ENCODE results near the gene MCF2L2. TPM values are rescaled to one million over a fixed set of nuclear protein-coding genes. Genes with fewer than 3 reads are reported as not detected.
"Not testable (repeated sequence)": the region's sequence is repeated elsewhere in the genome, so short reads cannot be mapped to it uniquely, and the experiment has no call there.

Gene MCF2L2
- total and polyA plus RNA-seq, 2 of the 13 experiments (the other 11 are each of a cell fraction or from before 2014, with no cell fraction given) = not detected

GRCh38 chr3:183230251-183230650, 198.2 kb downstream of the MCF2L2 start:
- H3K9me3 ChIP-seq (ENCODE audit: low read length); H3K4me1 ChIP-seq (ENCODE audit: insufficient read depth, low read length); H3K4me3 ChIP-seq (replicated peaks in 1 of 3; ENCODE audit: insufficient read depth in 1 of 3, low read depth in 2 of 3, low read length in 3 of 3); ATAC-seq; H3K9ac ChIP-seq (ENCODE audit: insufficient read depth, low read depth, low read length); H3K79me2 ChIP-seq (ENCODE audit: insufficient read depth, low read length); CTCF ChIA-PET (ENCODE audit: low intra/inter-chr PET ratio, low total read pairs); FAIRE-seq; POLR2A ChIA-PET; in situ Hi-C loops (cut with HindIII; ENCODE audit: extremely low pct_ligation_motif_present, low pct_unique_long_range_greater_than_20kb); H3K36me3 ChIP-seq (replicated peaks in 1 of 2; ENCODE audit: control insufficient read depth in 1 of 2, insufficient read depth in 2 of 2, low read length in 2 of 2); H2AFZ ChIP-seq (ENCODE audit: low read length); H4K20me1 ChIP-seq (ENCODE audit: insufficient read depth, low read length); H3K27me3 ChIP-seq (ENCODE audit: control insufficient read depth in 1 of 2, insufficient read depth in 2 of 2, low read length in 2 of 2); H3K27ac ChIP-seq (ENCODE audit: extremely low read length, insufficient read depth, low read length); intact Hi-C loops (cut with micrococcal nuclease; ENCODE audit: unreplicated experiment); BruUV-seq (replicated peaks); DNase-seq (ENCODE audit: low spot score); H3K4me2 ChIP-seq (ENCODE audit: low read depth, low read length): not testable (repeated sequence)
- WGBS (ENCODE audit: low lambda C conversion rate) = 45% methylated on average over 8 of the region's 8 CpGs
- TF ChIP-seq MAFK (conservative IDR thresholded peaks at IDR 0.05 in 1 of 2, IDR thresholded peaks at IDR 0.05 in 1 of 2; ENCODE audit: low read length in 2 of 2) (peak in 1 of 2 experiments; percentile 55; a peak in 2 of 4 replicates), MAFF (IDR thresholded peaks at IDR 0.05; ENCODE audit: low read depth, low read length) (peak; percentile 31; the same call in 1 of the 2 replicates)

DNA sequence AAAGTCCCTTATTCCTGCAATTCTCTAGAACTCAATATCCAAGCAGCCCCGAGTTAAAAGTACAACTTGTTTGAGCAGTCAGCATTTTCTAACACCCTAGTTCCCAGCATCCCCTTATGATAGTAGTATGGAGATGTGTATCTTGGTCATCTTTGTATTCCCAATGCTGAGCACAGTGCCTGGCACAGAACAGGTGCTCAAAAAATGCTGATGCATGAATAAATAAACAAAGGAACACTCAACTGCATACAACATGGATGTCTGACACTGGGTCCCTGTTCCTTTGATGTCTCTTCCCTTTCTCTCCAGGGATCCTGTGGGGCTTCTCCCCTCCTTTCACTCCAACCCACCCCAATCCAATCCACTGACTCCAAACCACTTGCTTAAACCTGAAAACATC, 199.2 kb downstream of the MCF2L2 start:
- peak; percentile 88 for TF ChIP-seq MAFF (IDR thresholded peaks at IDR 0.05; ENCODE audit: low read depth, low read length)
- peak; percentile 88 to 90 for TF ChIP-seq MAFK (conservative IDR thresholded peaks at IDR 0.05 in 1 of 2, IDR thresholded peaks at IDR 0.05 in 1 of 2; ENCODE audit: low read length in 2 of 2)
- TF ChIP-seq, protein P1, sequence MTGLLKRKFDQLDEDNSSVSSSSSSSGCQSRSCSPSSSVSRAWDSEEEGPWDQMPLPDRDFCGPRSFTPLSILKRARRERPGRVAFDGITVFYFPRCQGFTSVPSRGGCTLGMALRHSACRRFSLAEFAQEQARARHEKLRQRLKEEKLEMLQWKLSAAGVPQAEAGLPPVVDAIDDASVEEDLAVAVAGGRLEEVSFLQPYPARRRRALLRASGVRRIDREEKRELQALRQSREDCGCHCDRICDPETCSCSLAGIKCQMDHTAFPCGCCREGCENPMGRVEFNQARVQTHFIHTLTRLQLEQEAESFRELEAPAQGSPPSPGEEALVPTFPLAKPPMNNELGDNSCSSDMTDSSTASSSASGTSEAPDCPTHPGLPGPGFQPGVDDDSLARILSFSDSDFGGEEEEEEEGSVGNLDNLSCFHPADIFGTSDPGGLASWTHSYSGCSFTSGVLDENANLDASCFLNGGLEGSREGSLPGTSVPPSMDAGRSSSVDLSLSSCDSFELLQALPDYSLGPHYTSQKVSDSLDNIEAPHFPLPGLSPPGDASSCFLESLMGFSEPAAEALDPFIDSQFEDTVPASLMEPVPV (CRISPR knock-in tag; IDR thresholded peaks at IDR 0.05) = no peak
- FAIRE-seq (no peak), DNase-seq (ENCODE audit: low spot score) (no peak), ATAC-seq (no peak)
- Histone ChIP-seq H3K9ac (ENCODE audit: insufficient read depth, low read depth, low read length) (no peak overlapping the region), H3K27me3 (ENCODE audit: control insufficient read depth in 1 of 2, insufficient read depth in 2 of 2, low read length in 2 of 2) (peaks cover 0 to 2% of the 10 kb centered on the region in 2 experiments; a peak in 1 of 5 replicates), H3K4me3 (replicated peaks in 1 of 3; ENCODE audit: insufficient read depth in 1 of 3, low read depth in 2 of 3, low read length in 3 of 3) (no peak overlapping the region), H3K27ac (ENCODE audit: extremely low read length, insufficient read depth, low read length) (no peak overlapping the region), H3K9me3 (ENCODE audit: low read length) (no peaks in the 10 kb centered on the region), H3K79me2 (ENCODE audit: insufficient read depth, low read length) (no peaks in the 10 kb centered on the region), H3K36me3 (replicated peaks in 1 of 2; ENCODE audit: control insufficient read depth in 1 of 2, insufficient read depth in 2 of 2, low read length in 2 of 2) (no peaks in the 10 kb centered on the region), H3K4me2 (ENCODE audit: low read depth, low read length) (no peak overlapping the region), H4K20me1 (ENCODE audit: insufficient read depth, low read length) (no peaks in the 10 kb centered on the region), H2AFZ (ENCODE audit: low read length) (no peak overlapping the region), H3K4me1 (ENCODE audit: insufficient read depth, low read length) (no peaks in the 10 kb centered on the region)
- intact Hi-C loops (cut with micrococcal nuclease; ENCODE audit: unreplicated experiment) = no loop called here
- CTCF ChIA-PET (ENCODE audit: low intra/inter-chr PET ratio, low total read pairs) = no interaction called here
- POLR2A ChIA-PET = no interaction called here
- BruUV-seq (replicated peaks) = no TSS peak
- 0% methylated on average over 1 of the region's 1 CpG for WGBS (ENCODE audit: low lambda C conversion rate)
- in situ Hi-C loops (cut with HindIII; ENCODE audit: extremely low pct_ligation_motif_present, low pct_unique_long_range_greater_than_20kb) = no loop called here

All from HepG2 (cell line).